OCI-M2 (cell line): ENCODE measurements around the gene CIPC.

Source experiments
- DNase-seq: peaks from one replicate; lab custom pipeline; 2025; ENCODE audit not compliant: unreplicated experiment; lab: John Stamatoyannopoulos, UW

CIPC gene

DNA sequence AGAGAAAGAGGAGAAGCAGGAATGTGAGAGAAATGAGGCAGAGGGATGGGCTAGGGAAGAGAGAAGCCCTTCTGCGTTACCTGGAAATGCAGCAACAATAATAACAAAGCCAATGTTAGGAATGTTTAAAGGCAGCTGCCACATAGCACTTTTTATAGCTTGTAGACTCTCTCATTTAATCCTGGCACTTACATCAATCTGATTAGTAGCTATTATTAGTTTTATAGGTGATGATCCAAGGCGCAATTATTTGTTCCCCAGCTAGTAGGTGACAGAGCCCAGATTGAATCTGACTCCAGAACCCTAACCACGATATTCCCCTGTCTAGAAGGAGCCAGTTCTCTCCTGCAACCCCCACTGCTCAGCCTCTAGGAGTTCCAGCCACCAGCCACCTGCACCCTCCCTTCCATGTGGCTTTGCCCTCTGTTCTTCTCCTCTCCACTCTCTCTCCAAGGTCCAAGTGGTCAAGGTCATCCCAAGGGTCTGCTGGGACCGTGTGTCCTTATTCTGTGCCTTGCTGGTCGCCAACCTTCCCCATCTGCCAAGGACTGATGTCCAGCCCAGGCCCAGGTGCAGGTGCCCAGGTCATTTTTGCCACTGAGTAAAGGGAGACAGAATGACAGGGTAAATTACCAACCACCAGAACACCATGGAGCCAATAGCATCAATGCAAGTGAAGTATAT lies 29.4 kb upstream of the CIPC start:
- no peak for DNase-seq

DNA sequence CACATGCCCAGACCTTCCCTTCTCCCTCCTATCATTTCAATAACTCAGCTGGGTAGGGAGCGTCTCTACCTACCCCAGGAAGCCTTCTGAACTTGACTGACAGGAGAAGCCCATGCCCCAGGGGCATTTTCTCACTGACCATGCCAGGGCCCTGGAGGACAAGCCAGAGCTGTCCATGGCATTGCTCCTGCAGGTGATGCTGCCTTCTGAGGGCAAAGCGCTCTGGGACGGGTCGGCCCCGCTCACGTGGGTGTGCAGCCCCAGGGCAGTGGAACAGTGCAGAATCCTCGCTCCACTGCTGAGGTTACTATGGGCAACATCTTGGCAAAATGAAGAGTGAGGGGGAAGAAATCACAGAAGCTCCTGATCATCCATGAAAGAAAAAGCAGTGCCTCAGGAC lies 28.5 kb upstream of the CIPC start:
- DNase-seq = no peak

DNA sequence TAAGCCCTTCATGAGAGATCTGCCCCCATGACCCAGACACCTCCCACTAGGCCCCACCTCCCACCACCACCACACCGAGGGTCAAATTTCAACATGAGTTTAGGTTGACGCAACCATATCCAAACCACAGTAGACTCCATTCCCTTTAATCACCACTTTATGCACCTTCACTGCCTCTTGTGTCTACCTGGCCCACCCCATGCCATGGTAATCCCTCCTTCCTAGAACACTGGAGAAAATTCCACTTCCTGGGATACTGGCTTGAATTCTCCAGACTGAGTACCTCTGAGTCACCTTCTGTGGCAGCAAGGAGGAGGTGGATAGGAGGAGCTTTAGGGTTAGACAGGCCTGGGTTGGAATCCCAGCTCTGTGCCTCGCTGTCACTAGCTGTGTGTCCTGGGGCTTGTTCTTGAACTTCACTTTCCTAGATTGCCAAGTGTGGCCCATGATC lies 26.1 kb upstream of the CIPC start:
- no peak for DNase-seq

DNA sequence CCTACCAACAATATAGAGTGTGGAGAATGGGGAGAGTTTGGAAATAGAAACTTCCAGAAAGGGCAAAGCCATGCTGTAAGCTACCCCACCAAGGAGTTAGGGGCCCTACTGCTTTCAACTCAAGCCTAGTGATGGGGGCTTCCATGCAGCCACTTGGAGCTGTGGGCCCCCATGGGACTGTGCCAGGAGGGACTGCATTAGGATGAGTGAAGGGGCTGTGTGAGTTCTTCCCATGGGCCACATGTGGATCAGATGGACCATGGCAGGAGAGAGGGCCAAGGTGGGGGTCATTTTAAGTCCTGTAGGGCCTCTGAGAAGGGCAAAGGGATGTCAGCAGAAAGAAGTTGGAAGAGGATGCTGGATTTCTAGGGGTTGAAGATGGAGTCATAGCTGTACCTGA lies 23.1 kb upstream of the CIPC start:
- DNase-seq = no peak

DNA sequence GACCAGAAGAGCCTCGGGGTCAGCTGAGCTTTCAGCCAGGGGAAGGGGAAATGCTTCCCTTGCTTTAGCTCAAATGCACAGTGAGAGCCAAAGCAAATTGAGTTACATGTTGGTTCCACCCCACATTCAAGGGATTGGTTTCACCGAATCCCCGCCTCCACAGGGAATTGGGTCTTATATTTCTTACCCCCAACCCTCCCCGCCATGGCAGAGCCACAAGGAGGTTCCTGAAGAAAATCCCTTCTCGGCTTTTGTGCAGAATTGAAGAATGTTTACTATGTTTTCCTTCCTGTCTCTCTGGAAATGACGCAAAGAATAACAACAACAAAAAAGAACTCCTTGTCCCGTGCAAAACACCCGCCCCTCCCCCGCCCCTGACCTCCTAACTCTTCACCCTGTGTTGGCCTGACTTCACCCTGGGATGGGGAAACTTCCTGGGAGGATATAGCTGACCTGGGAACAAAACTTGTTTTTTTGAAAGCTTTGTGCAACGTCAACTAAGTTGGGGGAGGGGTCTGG lies 21.9 kb upstream of the CIPC start:
- DNase-seq = no peak

DNA sequence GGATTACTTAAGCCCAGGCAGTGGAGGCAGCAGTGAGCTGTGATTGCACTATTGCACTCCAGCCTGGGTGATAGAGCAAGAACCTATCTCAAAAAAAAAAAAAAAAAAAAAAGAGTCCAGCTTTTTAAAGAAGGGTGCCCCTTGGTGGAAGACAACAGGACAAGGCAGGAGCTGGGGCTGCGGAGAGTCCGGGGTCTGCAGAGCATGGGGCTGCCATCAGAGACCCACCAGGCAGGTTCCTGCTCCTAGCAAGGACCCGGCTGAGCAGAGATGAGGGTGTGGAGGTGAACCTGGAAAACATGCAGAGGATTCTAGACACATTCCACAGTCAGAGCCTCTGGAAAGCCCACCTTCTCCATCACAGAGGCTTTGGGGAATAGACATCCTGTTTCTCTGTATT lies 21.0 kb upstream of the CIPC start:
- DNase-seq = no peak

DNA sequence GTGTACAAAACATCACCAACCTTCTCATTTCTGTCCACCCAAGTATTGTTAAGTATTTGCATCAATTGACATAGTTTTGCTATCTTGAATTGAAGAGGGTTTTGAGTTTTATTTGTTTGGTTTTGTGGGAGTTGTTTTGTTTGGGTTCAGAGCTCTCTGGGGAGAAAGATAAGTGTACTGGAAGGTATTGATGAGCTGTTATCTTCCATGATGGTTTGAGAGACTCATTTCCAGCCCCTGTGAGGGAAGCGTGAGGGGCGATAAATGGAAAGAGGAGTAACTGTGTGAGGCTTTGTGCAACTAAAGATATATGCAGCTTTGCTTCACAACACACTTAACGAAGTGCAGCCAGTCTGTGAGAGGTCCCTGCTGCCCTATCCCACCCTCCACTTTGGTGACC lies 15.7 kb upstream of the CIPC start:
- peak; percentile 61 for DNase-seq

DNA sequence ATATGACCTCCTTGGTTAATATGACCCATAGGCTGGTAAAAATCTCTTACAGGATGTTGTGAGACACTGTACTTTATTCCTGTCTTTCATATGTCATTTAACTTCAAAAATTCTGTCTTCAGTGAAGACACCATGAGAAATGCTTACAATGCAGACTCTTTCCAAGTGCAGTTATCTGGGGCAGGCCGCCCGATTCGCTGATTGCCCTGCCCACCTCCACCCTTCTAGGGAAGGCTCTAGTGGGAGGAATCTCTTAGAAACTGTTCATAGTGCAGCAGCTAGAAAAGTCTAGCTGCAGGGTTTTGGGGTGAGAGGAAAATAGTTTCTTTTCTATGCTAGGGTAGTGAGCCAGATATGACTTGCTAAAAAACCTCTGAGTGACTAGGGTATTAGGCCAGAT lies 15.0 kb upstream of the CIPC start:
- DNase-seq = no peak

DNA sequence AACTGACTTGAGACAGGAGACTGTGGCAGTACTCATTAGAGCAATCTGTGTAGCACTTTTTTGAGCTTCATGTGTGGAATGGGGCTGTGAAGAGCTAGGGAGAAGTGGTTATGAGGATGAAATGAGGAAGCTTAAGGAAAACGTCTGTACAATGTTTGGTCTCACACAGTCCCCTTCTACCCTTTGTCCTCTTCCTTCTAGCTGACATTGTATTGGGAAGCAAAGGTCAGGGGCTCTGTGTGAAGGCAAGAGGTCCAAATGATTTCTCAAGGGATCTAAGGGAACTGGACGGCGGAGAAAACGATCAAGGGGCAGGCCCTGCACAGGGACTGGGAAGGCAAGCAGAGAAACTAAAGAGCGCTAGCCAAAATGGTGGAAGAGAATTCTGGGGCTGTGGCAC lies 13.1 kb upstream of the CIPC start:
- DNase-seq = no peak

DNA sequence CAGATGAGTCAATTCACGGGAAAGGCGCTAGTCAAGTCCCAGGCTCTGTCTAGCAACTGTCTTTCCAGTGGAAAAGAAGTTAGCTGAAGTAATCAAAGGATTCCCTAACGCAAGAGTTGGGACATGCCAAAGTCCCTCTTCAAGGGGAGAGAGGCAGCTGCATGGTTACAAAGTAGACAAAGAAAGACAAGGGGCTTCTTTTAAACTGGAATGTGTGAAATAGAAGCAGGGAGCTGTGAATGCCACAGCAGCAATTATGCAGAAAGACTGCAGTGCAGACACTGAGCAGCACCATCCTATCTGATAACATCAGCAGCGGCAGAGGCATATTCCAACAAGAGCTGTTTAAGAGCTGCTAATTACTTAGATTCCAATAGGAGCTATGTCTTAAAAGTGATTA lies 12.5 kb upstream of the CIPC start:
- DNase-seq = no peak

DNA sequence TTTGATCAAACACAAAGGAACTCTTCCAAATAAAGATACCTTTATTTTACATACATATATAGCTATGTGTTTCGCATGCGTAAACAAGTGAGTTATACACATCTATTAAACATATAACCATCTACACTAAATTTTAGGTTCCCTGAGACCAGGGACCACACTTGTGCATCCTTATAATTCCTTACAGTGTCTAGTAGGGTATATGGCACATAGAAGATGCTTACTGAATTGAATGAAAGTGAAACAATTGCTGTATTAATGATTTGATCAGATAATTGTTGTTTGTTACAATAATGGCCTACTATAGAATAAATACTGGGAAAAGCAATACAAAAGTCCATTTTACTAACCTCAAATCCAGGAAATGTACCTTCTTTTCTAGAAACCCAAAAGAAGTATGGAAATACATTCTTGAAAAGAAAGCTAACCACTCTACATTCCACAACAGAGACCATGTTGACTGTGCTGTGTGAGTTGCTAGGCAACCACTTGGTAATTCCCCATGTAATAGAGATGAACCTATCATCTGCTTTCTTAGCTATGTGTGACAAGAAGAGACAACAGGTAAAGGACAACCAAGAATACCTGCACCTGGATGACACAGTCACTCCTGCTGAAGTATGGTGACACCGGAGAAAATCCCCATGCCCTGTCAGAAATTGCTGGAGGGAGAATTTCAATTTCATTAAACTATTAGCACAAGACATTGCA lies 11.9 kb upstream of the CIPC start:
- no peak for DNase-seq

DNA sequence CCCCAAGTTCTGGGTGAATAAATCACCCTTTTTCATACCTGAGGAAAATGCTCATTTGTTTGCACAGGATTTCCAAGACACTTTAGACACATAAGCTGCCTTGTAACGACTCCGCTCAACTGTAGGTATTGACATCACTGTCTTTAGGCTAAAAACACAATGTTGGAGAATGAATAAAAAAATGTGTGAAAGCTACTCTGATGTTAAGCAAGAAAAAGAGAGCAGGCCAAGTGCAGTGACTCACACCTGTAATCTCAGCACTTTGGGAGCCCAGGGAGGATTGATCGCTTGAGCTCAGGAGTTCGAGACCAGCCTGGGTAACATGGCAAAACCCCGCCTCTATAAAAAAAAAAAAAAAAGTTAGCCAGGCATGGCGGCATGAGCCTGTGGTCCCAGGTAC lies 11.1 kb upstream of the CIPC start:
- no peak for DNase-seq

DNA sequence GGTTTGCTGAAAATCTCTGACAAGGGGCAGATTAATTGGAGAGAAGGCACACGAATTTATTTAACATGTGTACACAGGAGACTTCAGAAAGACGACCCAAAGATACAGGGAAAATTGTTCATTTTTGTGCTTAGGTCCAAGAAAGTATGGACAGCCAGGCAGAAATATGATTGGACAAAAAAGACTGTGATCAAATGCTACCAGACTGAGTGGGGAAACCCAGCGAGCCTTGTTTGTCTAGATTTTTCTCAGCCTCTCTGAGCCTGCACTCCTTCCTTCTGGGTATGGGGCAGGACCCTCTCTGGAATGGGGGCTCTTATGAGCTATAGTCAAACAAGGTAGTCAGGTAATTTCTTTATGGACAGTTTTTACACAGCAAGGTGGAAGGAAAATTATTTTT lies 10.4 kb upstream of the CIPC start:
- no peak for DNase-seq

DNA sequence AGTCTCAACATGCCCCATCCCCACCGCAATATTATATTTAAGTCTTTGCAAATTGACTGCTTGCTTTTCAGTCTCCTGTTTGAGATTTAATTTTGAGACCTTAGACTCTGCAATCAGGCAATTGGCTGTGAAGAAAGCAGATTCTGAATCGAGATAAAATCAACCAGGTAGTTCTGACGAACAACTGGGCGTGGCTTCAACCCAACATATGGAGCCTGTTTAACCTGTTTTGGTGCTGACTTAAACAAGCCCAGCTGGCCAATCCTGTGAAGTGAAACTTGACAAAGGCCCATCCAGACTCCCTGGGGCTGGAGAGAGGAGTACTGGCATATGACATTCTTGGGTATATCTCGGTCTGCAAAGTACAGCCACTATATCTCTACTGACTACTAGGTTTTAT lies 9.8 kb upstream of the CIPC start:
- no peak for DNase-seq

DNA sequence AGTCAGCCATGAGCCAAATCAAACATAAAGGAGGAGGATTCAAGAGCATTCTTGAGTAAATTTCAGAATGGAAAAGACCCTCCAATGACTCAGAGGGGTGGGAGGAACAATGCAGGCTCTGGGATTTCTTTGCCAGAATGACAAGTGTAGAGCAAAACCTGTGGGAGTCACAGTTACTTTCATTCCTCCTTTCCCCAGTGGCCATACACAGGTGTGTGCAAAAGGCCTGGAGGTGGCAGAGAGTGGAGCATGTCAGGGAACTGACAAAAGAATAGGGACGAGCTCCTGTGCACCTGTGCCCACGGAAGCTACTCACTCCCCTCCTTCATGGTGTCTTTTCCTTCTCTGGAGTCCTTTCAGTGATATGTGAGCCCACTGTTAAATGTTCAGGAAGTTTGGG lies 9.4 kb upstream of the CIPC start:
- no peak for DNase-seq

DNA sequence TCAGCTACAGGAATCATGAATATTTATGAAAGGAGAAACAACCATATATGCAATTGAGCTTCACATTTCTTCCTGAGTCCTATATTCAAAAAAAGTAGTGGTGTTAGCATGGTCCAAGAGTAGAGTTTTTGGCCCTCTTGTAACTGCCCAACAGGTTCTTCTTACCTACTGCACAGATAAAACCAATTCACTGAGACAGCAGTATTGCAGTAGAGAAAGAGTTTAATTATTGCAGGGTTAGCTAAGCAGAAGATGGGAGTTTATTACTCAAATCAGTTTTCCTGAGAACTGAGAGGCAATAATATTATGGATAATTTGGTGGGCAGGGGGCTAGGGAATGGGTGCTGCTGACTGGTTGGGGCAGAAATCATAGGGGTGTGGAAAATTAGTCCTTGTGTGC lies 6.5 kb upstream of the CIPC start:
- no peak for DNase-seq

DNA sequence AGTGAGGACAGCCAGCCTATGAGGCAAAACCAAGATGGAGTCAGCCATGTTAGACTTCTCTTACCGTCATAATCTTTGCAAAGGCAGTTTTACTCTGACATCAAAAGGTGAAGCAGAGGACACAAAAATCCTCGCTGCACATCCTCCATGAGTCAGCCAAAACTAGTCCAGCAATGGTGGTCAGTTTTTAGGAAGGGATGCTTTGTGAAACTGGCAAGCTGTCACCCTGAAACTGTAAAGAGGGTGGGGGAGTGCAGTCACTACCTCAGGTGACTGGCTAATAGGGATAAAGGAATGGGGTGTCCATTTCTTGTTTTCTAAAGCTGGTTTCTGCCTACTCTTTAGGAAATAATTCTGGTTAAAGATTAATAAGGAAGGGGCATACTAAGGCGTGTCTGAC lies 5.4 kb upstream of the CIPC start:
- DNase-seq = no peak

DNA sequence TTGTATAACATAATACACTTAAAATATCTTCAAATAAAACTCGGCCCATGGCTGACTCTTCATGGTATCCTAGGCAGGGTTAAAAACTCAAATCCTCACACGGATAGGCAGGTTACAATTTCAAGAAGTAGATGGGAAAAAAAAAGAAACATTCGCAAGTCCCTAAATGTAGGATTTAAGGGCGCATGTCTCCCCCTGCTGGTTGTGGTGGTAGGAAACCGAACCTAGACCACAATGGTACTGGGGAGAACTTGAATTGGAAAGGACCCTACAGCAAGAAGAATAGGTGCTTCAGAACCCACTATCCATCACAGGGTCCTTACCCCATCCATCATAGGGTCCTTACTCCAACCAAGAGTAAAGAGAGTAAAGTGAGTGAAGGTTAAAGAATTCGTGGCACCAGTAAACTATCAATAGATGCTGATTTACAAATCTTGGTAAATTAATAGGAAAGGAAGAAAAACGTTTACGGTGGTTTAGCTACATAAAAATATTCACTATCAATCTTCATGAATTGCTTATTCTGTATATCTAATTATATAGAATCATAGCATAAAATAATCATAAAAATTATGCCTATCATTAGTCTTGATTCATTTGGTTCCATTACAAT lies 3.3 kb upstream of the CIPC start:
- peak; percentile 81 for DNase-seq

DNA sequence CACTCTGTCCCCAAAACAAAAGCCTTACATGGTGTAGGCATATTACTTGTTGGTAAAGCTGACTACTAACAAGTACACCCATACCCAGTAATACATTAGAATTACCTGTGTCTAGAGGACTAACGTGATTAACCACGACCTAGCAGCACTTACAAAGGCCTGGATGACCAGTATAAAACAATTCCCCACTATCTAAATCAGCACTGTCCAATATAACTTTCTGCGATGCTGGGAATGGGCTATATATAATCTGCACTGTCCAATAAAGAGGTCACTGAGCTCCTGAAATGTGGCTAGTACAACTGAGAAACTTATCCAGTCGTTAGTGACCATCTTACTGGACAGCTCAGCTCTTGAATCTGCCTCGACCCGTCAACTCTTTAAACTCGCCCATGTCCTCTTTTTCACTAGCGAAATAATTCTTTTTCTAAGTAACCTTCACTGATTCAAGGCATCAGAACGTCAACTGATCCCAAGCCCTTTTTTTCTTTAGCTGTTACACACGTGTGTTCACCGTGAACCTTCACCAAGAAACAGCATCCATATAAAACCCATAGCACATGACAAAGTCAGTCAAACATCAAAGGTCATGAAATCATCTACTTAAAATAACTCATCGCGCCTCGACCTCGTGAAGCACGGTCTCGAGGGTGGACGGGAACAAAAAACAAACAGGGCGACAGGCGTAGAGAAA lies 905 bp upstream of the CIPC start:
- no peak for DNase-seq

DNA sequence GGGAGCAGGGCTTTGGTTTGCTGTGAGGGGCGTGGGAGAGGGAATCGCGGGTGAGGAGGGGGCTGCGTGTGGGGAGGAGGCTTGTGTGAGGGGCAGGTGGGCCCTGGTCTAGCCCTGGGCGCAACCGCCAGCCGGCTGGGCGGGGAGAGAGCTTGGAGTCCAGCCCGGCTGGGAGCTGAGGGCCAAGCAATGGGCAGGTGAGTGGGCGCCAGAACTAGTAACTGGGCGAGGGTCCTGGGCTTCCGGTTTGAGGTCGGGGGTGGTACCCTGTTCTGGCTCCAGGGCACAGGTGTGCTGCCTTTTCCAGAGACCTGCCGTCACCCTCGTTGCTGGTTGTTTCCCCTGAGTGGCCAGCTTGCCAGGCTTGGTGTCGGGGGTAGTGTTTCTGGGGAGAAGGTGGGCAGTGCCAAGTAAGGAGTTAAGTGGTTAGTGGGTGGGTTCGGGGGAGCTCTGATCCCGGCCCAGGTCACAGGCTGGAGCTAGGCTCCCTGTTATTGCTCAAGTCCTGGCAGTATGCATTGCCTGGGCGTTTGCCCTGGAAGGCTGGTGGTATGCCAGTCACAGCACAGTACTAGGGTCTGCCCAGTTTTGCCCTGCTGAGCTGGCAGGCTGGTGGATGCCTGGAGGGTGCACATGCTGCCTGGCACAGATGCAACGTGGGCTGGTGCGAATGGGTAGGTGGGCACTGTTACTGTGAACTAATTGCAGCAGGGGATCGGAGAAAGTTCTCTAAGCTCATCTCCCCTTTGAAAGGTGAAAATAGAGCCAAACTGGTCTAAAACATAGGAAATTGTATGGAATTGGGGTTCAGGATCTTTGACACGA lies 683 bp downstream of the CIPC start:
- DNase-seq = no peak
